Hepatocyte (in vitro differentiated cells): ENCODE measurements around the gene ZBTB1. TPM values are rescaled to one million over a fixed set of nuclear protein-coding genes. Genes with fewer than 3 reads are reported as not detected.

Experiments used
- DNase-seq: peaks from one replicate; pipeline ENCODE4 v3.0.0-alpha.2; 2016; ENCODE audit warnings: low spot score
- H2AFZ ChIP-seq: fragments of 200-600 bp; sonication (generic); 2 replicates; pipeline ENCODE4 v1.6.0; 2016; ENCODE audit warnings: antibody characterized with exemption, mild to moderate bottlenecking
- H3K27ac ChIP-seq: fragments of 200-600 bp; sonication (generic); 2 replicates; pipeline ENCODE4 v1.5.1; 2016; ENCODE audit warnings: mild to moderate bottlenecking
- H3K27me3 ChIP-seq: fragments of 200-600 bp; sonication (generic); 2 replicates; pipeline ENCODE4 v1.6.1; 2016
- H3K36me3 ChIP-seq: fragments of 200-600 bp; sonication (generic); replicated peaks from 2 replicates; pipeline ENCODE4 v1.5.1; 2016; ENCODE audit warnings: low read depth; ENCODE audit not compliant: insufficient read depth
- H3K4me1 ChIP-seq: fragments of 200-600 bp; sonication (generic); 2 replicates; pipeline ENCODE4 v1.5.1; 2016; ENCODE audit warnings: mild to moderate bottlenecking, moderate library complexity; ENCODE audit not compliant: insufficient read depth
- H3K4me2 ChIP-seq: fragments of 200-600 bp; sonication (generic); 2 replicates; pipeline ENCODE4 v1.6.0; 2016
- H3K4me3 ChIP-seq: fragments of 200-600 bp; sonication (generic); 2 replicates; pipeline ENCODE4 v1.5.1; 2016; ENCODE audit warnings: mild to moderate bottlenecking
- H3K79me2 ChIP-seq: fragments of 200-600 bp; sonication (generic); 2 replicates; pipeline ENCODE4 v1.6.0; 2017; ENCODE audit warnings: mild to moderate bottlenecking
- H3K9me2 ChIP-seq: fragments of 200-600 bp; sonication (generic); replicated peaks from 2 replicates; pipeline ENCODE4 v1.6.0; 2017; ENCODE audit warnings: mild to moderate bottlenecking; ENCODE audit not compliant: insufficient read depth
- H3K9me3 ChIP-seq: fragments of 200-600 bp; sonication (generic); 2 replicates; pipeline ENCODE4 v1.5.1; 2016; ENCODE audit warnings: low read depth, mild to moderate bottlenecking
- H4K20me1 ChIP-seq: fragments of 200-600 bp; sonication (generic); 2 replicates; pipeline ENCODE4 v1.6.0; 2016; ENCODE audit warnings: mild to moderate bottlenecking; ENCODE audit not compliant: insufficient read depth, poor library complexity, severe bottlenecking
- CTCF ChIP-seq: fragments of 200-600 bp; sonication (generic); IDR thresholded peaks from 2 replicates; pipeline ENCODE4 v1.5.1; 2016; ENCODE audit warnings: antibody characterized with exemption, mild to moderate bottlenecking; ENCODE audit not compliant: poor library complexity
- EZH2 ChIP-seq: fragments of 200-600 bp; sonication (generic); IDR thresholded peaks from 2 replicates; pipeline ENCODE4 v1.6.1; 2016; ENCODE audit warnings: antibody characterized with exemption, mild to moderate bottlenecking, borderline replicate concordance
- EZH2phosphoT487 ChIP-seq: fragments of 200-600 bp; sonication (generic); IDR thresholded peaks from one replicate; pipeline ENCODE4 v1.6.1; 2018; ENCODE audit warnings: antibody characterized with exemption, mild to moderate bottlenecking, low read depth, moderate library complexity; ENCODE audit not compliant: unreplicated experiment, severe bottlenecking
- WGBS: methylation state at CpG from one replicate; pipeline ENCODE4 v1.1.6; 2016; ENCODE audit warnings: low lambda C conversion rate; ENCODE audit errors: missing lambda C conversion rate; 5-methylcytosine and 5-hydroxymethylcytosine counted together
- polyA plus RNA-seq: library from polyadenylated mRNA; unstranded; fragments of >200 nt; fragmentation: Nextera tagmentation; extraction: Ambion mirVana; gene quantifications from 2 replicates; pipeline ENCODE4 v1.2.1, GENCODE V29; 2016
- total RNA-seq: library from RNA; depleted of rRNA; stranded (reverse); fragments of >200 nt; gene quantifications from 2 replicates; pipeline ENCODE4 v1.2.3, GENCODE V29; 2014

ZBTB1 gene
- total and polyA plus RNA-seq, 2 experiments from 2014 or later, result 30.3 to 60.4 TPM

GRCh38 chr14:64509036-64509435 lies 4.5 kb downstream of the ZBTB1 start:
- no peaks in the 10 kb centered on the region for H3K27me3 ChIP-seq
- no peak overlapping the region for H3K4me3 ChIP-seq
- H2AFZ ChIP-seq, result no peak overlapping the region
- H3K36me3 ChIP-seq, result no peaks in the 10 kb centered on the region
- H3K79me2 ChIP-seq, result peaks cover 87% of the 10 kb centered on the region
- peaks cover 27% of the 10 kb centered on the region for H3K4me1 ChIP-seq
- peak overlapping the region; percentile 90 for H3K4me2 ChIP-seq
- H4K20me1 ChIP-seq, result peaks cover 84% of the 10 kb centered on the region
- no peaks in the 10 kb centered on the region for H3K9me3 ChIP-seq
- H3K9me2 ChIP-seq, result no peaks in the 10 kb centered on the region
- TF ChIP-seq EZH2phosphoT487 (no peak), CTCF (no peak), EZH2 (no peak)
- no peak overlapping the region for H3K27ac ChIP-seq
- DNase-seq, result no peak
- WGBS, result 70% methylated on average over 8 of the region's 8 CpGs

GRCh38 chr14:64510825-64511671 lies 6.5 kb downstream of the ZBTB1 start:
- Histone ChIP-seq H3K4me2 (peak overlapping the region; percentile 12), H3K9me3 (no peaks in the 10 kb centered on the region), H3K4me1 (peaks cover 33% of the 10 kb centered on the region), H2AFZ (no peak overlapping the region), H3K79me2 (peaks cover 98% of the 10 kb centered on the region), H3K36me3 (no peaks in the 10 kb centered on the region), H3K27me3 (no peaks in the 10 kb centered on the region), H4K20me1 (peaks cover 96% of the 10 kb centered on the region), H3K4me3 (no peak overlapping the region), H3K9me2 (no peaks in the 10 kb centered on the region), H3K27ac (no peak overlapping the region)
- no peak for TF ChIP-seq EZH2
- TF ChIP-seq CTCF, result peak; percentile 88
- DNase-seq, result peak; percentile 85
- WGBS, result 28% methylated on average over 4 of the region's 4 CpGs

- no peak overlapping the region for H3K4me3 ChIP-seq
- no peaks in the 10 kb centered on the region for H3K27me3 ChIP-seq
- H3K27ac ChIP-seq, result no peak overlapping the region
- H2AFZ ChIP-seq, result no peak overlapping the region
- peaks cover 15% of the 10 kb centered on the region for H3K4me1 ChIP-seq
- H3K4me2 ChIP-seq, result no peak overlapping the region
- no peaks in the 10 kb centered on the region for H3K9me3 ChIP-seq
- DNase-seq, result no peak
- peaks cover 98% of the 10 kb centered on the region for H3K79me2 ChIP-seq
- H3K36me3 ChIP-seq, result no peaks in the 10 kb centered on the region
- peaks cover 95% of the 10 kb centered on the region for H4K20me1 ChIP-seq
- no peaks in the 10 kb centered on the region for H3K9me2 ChIP-seq
- TF ChIP-seq EZH2, result no peak
- TF ChIP-seq EZH2phosphoT487, result no peak
- TF ChIP-seq CTCF, result no peak
- 86% methylated on average over 2 of the region's 2 CpGs for WGBS
These were observed 8.7 kb downstream of the ZBTB1 start for GRCh38 chr14:64513271-64513670.
